HepG2 (cell line): ENCODE measurements around the gene TMEM120A. TPM values are rescaled to one million over a fixed set of nuclear protein-coding genes. Genes with fewer than 3 reads are reported as not detected.
A peak's percentile ranks its signal among the peaks of the same experiment; 100 is the strongest.

Experiments used
- AHR ChIP-seq: IDR thresholded peaks from 2 replicates; pipeline ENCODE4 v1.6.1; 2018; ENCODE audit warnings: missing genetic modification reagents, missing compliant biosample characterization
- ARID2 ChIP-seq: sonication (generic); formaldehyde crosslinking; IDR thresholded peaks from 2 replicates; pipeline ENCODE4 v1.8.1; 2022; ENCODE audit warnings: mild to moderate bottlenecking, missing genetic modification reagents, borderline replicate concordance
- CEBPG ChIP-seq: IDR thresholded peaks from 2 replicates; pipeline ENCODE4 v1.6.1; 2016
- CREM ChIP-seq, 2 experiments: sonication (generic) in 1 of 2; formaldehyde crosslinking in 1 of 2; IDR thresholded peaks; 2 replicates each; pipeline versions ENCODE4 v1.4.0 to v1.6.1; 2016 to 2020; ENCODE audit warnings: antibody characterized with exemption in 1 of 2, mild to moderate bottlenecking in 1 of 2, missing genetic modification reagents in 1 of 2
- JARID2 ChIP-seq: sonication (generic); formaldehyde crosslinking; IDR thresholded peaks from 2 replicates; pipeline ENCODE4 v1.8.1; 2023; ENCODE audit warnings: missing genetic modification reagents, inconsistent platforms; ENCODE audit not compliant: insufficient replicate concordance
- KDM6A ChIP-seq: IDR thresholded peaks from 2 replicates; pipeline ENCODE4 v1.6.1; 2016; ENCODE audit warnings: low read depth
- MBNL3 ChIP-seq: fragments of 250-450 bp; sonication (Bioruptor Pico); conservative IDR thresholded peaks from 2 replicates; pipeline ENCODE4 v1.8.0; 2022; ENCODE audit warnings: mild to moderate bottlenecking, inconsistent platforms
- NFE2L1 ChIP-seq: sonication (generic); formaldehyde crosslinking; IDR thresholded peaks from 2 replicates; pipeline ENCODE4 v1.4.0; 2020; ENCODE audit warnings: missing genetic modification reagents, mild to moderate bottlenecking, borderline replicate concordance
- PHB2 ChIP-seq: fragments of 450-650 bp; IDR thresholded peaks from 2 replicates; pipeline ENCODE4 v1.6.1; 2018; ENCODE audit not compliant: partially characterized antibody
- SIN3B ChIP-seq: fragments of 150-350 bp; IDR thresholded peaks from 2 replicates; pipeline ENCODE4 v1.6.1; 2014; ENCODE audit warnings: low read length
- SOX6 ChIP-seq, 2 experiments: fragments of 450-650 bp in 1 of 2; sonication (generic) in 1 of 2; formaldehyde crosslinking in 1 of 2; IDR thresholded peaks; 2 replicates each; pipeline versions ENCODE4 v1.4.0 to v1.6.1; 2017 to 2020; ENCODE audit warnings: antibody characterized with exemption in 1 of 2, mild to moderate bottlenecking in 1 of 2, missing genetic modification reagents in 1 of 2
- ZNF432 ChIP-seq: sonication (generic); formaldehyde crosslinking; IDR thresholded peaks from 2 replicates; pipeline ENCODE4 v1.5.0; 2020; ENCODE audit warnings: missing genetic modification reagents, mild to moderate bottlenecking, borderline replicate concordance
- ZNF530 ChIP-seq: sonication (generic); formaldehyde crosslinking; IDR thresholded peaks from 2 replicates; pipeline ENCODE4 v1.5.0; 2020; ENCODE audit warnings: low read depth, mild to moderate bottlenecking, missing genetic modification reagents
- ZNF562 ChIP-seq: sonication (generic); formaldehyde crosslinking; IDR thresholded peaks from 2 replicates; pipeline ENCODE4 v1.8.0; 2022; ENCODE audit warnings: missing genetic modification reagents, borderline replicate concordance
- polyA plus RNA-seq, 8 experiments: library from polyadenylated mRNA; depleted of rRNA in 3 of 8; stranded (reverse) in 7 of 8; unstranded in 1 of 8; fragments of >200 nt; fragmentation: Illumina TruSeq in 4 of 8; extraction: Trizol in 4 of 8; gene quantifications; 2 replicates each; pipeline versions ENCODE4 v1.2.1 to v1.2.3, GENCODE V29; 2011 to 2016; ENCODE audit warnings: low read depth in 4 of 8, missing spikeins in 1 of 8, mixed read lengths in 1 of 8; ENCODE audit not compliant: insufficient read depth in 1 of 8
- total RNA-seq, 5 experiments: library from RNA; depleted of rRNA; stranded (reverse); fragments of >200 nt; fragmentation: Illumina TruSeq; extraction: Trizol; gene quantifications; 2 replicates each; pipeline ENCODE4 v1.2.3, GENCODE V29; 2016; ENCODE audit warnings: low read depth in 1 of 5
- TF ChIP-seq, protein P1 (sequence below): sonication (generic); formaldehyde crosslinking; IDR thresholded peaks from 2 replicates; pipeline ENCODE4 v1.4.0; 2020; ENCODE audit warnings: missing genetic modification reagents; ENCODE audit errors: not compliant biosample characterization
- TF ChIP-seq, protein P2 (sequence below): sonication (generic); formaldehyde crosslinking; IDR thresholded peaks from 2 replicates; pipeline ENCODE4 v1.8.1; 2023; ENCODE audit warnings: mild to moderate bottlenecking, missing genetic modification reagents
- TF ChIP-seq, protein P3 (sequence below): sonication (generic); formaldehyde crosslinking; IDR thresholded peaks from 2 replicates; pipeline ENCODE4 v1.4.0; 2020; ENCODE audit warnings: missing genetic modification reagents
- TF ChIP-seq, protein P4 (sequence below): sonication (generic); formaldehyde crosslinking; conservative IDR thresholded peaks from 2 replicates; pipeline ENCODE4 v1.5.0; 2020; ENCODE audit warnings: missing genetic modification reagents
- TF ChIP-seq, protein P5 (sequence below): IDR thresholded peaks from 2 replicates; pipeline ENCODE4 v1.6.1; 2016; ENCODE audit warnings: missing compliant biosample characterization, missing genetic modification reagents, borderline replicate concordance

Gene TMEM120A
- total and polyA plus RNA-seq, 2 of the 13 experiments (the other 11 are each of a cell fraction or from before 2014, with no cell fraction given): 40.3 to 102 TPM

DNA sequence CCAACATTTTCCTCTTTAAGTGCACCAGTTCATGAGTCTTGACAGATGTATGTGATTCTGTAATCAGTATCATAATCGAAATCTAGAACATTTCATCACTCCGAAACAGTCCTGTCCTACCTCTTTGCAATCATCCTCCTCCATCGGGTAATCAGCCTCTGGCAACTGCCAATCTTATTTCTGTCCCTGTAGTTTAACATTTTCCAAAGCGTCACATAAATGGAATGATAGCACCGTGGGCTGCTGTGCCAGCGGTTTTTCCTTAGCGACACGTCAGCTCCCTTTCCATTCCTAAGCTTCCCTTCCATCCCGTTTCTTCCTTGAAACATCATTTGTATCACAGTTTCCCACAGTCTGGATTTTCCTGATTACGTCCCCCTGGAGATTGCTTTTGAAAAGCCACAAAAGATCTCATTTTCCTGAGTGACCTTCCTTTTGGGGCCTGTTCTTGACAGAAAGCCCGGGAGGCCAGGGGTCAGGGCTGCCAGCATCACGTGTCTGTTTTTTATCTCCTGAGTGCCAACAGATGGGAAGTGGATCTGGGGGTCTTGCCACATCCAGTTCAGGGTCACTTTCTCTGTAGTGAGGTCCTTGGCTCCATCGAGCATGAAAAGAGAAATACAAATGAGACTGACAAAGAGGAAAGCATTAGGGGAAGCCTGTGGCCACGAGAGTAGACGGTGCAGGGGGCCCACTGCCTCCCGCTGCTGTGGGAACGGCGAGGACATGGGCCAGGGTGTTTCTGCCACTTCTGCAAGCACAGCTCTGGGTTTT, 31.6 kb downstream of the TMEM120A start (continued):
- TF ChIP-seq, protein P1, sequence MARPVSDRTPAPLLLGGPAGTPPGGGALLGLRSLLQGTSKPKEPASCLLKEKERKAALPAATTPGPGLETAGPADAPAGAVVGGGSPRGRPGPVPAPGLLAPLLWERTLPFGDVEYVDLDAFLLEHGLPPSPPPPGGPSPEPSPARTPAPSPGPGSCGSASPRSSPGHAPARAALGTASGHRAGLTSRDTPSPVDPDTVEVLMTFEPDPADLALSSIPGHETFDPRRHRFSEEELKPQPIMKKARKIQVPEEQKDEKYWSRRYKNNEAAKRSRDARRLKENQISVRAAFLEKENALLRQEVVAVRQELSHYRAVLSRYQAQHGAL: no peak
- TF ChIP-seq, protein P2, sequence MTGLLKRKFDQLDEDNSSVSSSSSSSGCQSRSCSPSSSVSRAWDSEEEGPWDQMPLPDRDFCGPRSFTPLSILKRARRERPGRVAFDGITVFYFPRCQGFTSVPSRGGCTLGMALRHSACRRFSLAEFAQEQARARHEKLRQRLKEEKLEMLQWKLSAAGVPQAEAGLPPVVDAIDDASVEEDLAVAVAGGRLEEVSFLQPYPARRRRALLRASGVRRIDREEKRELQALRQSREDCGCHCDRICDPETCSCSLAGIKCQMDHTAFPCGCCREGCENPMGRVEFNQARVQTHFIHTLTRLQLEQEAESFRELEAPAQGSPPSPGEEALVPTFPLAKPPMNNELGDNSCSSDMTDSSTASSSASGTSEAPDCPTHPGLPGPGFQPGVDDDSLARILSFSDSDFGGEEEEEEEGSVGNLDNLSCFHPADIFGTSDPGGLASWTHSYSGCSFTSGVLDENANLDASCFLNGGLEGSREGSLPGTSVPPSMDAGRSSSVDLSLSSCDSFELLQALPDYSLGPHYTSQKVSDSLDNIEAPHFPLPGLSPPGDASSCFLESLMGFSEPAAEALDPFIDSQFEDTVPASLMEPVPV (CRISPR knock-in tag): no peak
- peak; percentile 55; the same call in 1 of the 2 replicates for TF ChIP-seq KDM6A (CRISPR knock-in tag)
- TF ChIP-seq SIN3B: no peak
- TF ChIP-seq JARID2 (CRISPR knock-in tag): no peak
- TF ChIP-seq, protein P3, sequence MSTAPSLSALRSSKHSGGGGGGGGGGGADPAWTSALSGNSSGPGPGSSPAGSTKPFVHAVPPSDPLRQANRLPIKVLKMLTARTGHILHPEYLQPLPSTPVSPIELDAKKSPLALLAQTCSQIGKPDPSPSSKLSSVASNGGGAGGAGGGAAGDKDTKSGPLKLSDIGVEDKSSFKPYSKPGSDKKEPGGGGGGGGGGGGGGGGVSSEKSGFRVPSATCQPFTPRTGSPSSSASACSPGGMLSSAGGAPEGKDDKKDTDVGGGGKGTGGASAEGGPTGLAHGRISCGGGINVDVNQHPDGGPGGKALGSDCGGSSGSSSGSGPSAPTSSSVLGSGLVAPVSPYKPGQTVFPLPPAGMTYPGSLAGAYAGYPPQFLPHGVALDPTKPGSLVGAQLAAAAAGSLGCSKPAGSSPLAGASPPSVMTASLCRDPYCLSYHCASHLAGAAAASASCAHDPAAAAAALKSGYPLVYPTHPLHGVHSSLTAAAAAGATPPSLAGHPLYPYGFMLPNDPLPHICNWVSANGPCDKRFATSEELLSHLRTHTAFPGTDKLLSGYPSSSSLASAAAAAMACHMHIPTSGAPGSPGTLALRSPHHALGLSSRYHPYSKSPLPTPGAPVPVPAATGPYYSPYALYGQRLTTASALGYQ: no peak
- no peak for TF ChIP-seq ZNF562 (CRISPR knock-in tag)
- TF ChIP-seq, protein P4, sequence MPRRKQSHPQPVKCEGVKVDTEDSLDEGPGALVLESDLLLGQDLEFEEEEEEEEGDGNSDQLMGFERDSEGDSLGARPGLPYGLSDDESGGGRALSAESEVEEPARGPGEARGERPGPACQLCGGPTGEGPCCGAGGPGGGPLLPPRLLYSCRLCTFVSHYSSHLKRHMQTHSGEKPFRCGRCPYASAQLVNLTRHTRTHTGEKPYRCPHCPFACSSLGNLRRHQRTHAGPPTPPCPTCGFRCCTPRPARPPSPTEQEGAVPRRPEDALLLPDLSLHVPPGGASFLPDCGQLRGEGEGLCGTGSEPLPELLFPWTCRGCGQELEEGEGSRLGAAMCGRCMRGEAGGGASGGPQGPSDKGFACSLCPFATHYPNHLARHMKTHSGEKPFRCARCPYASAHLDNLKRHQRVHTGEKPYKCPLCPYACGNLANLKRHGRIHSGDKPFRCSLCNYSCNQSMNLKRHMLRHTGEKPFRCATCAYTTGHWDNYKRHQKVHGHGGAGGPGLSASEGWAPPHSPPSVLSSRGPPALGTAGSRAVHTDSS (CRISPR knock-in tag): no peak
- no peak for TF ChIP-seq SOX6 (IDR thresholded peaks at IDR 0.05)
- TF ChIP-seq SOX6 (CRISPR knock-in tag; IDR thresholded peaks at IDR 0.05): peak; percentile 94
- TF ChIP-seq PHB2: no peak
- no peak for TF ChIP-seq AHR (CRISPR knock-in tag)
- no peak for TF ChIP-seq MBNL3
- TF ChIP-seq ARID2 (CRISPR knock-in tag): no peak
- TF ChIP-seq ZNF530 (CRISPR knock-in tag): no peak
- peak; percentile 71 for TF ChIP-seq CEBPG (CRISPR knock-in tag)
- TF ChIP-seq, protein P5, sequence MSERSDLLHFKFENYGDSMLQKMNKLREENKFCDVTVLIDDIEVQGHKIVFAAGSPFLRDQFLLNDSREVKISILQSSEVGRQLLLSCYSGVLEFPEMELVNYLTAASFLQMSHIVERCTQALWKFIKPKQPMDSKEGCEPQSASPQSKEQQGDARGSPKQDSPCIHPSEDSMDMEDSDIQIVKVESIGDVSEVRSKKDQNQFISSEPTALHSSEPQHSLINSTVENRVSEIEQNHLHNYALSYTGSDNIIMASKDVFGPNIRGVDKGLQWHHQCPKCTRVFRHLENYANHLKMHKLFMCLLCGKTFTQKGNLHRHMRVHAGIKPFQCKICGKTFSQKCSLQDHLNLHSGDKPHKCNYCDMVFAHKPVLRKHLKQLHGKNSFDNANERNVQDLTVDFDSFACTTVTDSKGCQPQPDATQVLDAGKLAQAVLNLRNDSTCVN (CRISPR knock-in tag): no peak
- TF ChIP-seq NFE2L1 (CRISPR knock-in tag): no peak
- no peak for TF ChIP-seq ZNF432
- TF ChIP-seq CREM (IDR thresholded peaks at IDR 0.05): peak; percentile 58; the same call in 1 of the 2 replicates
- no peak for TF ChIP-seq CREM (CRISPR knock-in tag; IDR thresholded peaks at IDR 0.05)
